Amygdala (tissue), 56 donors: ENCODE results near the gene NR4A2.

Source experiments
- DNase-seq, 56 donors: peaks; one replicate each; lab custom pipeline; 2025; lab: John Stamatoyannopoulos, UW

The NR4A2 gene

GRCh38 chr2:156340804-156341451 is 8.4 kb upstream of the NR4A2 start:
- peak in 2 of 56 donors; percentile 29 to 69 for DNase-seq

- no peak for DNase-seq
Measured at GRCh38 chr2:156340377-156340776, 7.9 kb upstream of the NR4A2 start.

GRCh38 chr2:156339865-156340264 is 7.3 kb upstream of the NR4A2 start:
- DNase-seq: no peak

DNA sequence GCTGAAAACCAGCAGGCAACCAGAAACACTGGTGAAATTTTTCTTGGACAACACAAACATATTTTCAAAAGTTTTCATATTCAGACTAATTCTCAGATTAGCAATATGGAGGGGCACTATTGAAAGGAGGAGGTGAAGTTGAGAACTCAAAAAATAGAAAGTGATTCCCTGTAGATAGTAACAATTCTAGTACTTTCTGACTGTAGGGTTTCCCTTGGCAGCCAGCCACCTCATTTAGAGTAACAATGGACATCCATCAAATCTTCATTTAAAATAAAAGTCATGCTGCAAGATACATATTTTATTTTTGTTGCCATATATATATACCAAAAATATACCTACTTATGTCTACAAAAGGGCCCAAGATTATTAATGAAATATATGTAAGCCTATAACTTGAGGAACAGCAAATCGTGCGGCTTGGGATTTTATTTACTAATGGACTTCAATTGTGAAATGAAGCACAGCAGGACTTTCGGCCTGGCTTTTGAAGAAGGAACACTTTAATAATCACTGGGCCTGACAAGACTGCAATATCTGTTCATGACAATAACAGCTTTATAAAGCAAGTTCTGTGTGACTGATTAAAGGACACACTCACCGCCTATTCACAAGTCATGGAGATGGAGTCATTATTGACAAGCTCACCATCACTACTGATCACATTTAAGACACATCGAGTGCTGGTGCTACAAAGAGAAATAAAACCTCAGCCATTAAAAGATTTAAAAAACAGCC is 6.8 kb upstream of the NR4A2 start:
- DNase-seq: peak in 4 of 56 donors; percentile 19 to 50 (median 34)

- no peak for DNase-seq
Measured at GRCh38 chr2:156338578-156338977, 6.1 kb upstream of the NR4A2 start.

GRCh38 chr2:156334496-156335478 is 2.3 kb upstream of the NR4A2 start:
- peak in 55 of 56 donors; percentile 32 to 91 (median 76) for DNase-seq

- DNase-seq: peak in 28 of 56 donors; percentile 32 to 81 (median 66)
Measured at GRCh38 chr2:156333951-156334495, 1.5 kb upstream of the NR4A2 start.

DNA sequence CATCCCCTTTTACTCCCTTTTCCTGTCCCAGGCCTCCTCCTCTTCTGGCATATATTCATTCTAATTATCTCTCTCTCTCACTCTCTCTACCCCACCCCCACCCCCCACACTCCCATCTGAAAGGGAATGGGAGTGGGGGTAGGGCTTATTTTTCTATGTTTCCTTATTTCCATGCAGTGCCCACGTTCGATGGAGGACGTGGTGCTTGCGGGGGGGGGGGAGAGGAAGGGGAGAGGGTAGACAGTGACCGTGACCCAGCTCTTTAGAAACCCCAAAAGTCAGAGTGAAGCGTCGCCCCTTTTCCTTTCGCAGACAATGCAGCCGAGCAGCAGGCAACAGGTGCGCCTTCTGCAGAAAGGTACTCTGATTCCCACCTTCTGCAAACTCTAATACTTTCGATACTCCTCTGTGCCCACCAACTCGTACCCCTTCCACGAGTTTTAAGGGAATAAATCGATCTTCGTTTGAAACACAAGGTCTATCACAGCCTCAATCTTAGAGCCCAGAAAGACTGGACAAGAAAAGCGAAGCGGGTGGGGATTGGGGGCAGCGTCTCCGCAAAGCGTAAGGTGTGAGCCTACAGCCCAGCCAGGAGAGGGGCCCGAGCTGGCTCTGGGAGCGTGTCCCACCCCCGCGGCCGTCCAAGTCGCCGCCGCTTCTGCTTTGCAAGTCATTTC is 891 bp upstream of the NR4A2 start:
- peak in 1 of 56 donors; percentile 53 for DNase-seq

- no peak for DNase-seq
Measured at GRCh38 chr2:156332284-156332533, 312 bp downstream of the NR4A2 start.

DNA sequence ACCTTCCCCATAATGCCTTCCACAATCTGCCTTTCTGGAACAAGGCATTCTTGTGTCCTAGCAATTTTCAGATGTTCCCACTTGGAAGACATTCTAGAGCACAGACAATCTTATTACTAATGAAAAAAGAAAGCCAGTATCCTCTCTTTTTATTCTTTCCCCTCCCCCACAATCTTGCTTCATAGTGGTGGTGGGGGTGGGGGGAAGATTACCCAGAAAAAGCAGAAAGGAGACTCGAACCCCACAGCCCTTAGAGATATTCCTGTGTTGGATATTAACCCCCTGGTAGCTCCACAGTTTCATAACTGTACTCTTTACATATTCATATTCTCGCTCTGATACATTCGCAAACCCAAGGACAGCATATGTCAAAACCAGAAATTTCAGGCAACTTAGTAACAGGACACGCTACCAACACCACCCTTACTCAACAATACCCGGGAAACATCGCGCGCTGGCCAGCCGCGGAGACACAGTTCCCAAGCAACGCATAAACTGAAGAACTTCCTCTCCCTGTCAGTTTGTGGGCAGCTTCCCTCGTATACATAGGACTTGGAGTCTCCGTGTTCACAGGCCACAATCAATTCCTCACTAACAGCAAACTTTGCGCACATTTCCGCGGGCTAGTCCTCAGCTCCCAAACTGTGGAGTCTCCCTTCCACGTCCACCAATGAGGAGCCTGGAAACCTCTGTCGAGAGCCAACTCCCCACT is 793 bp downstream of the NR4A2 start:
- peak in 12 of 56 donors; percentile 24 to 54 (median 42) for DNase-seq

- no peak for DNase-seq
Measured at GRCh38 chr2:156329927-156330726, 2.4 kb downstream of the NR4A2 start.

GRCh38 chr2:156329031-156329926 is 3.2 kb downstream of the NR4A2 start:
- no peak for DNase-seq

- no peak for DNase-seq
Measured at GRCh38 chr2:156327835-156328695, 4.5 kb downstream of the NR4A2 start.

DNA sequence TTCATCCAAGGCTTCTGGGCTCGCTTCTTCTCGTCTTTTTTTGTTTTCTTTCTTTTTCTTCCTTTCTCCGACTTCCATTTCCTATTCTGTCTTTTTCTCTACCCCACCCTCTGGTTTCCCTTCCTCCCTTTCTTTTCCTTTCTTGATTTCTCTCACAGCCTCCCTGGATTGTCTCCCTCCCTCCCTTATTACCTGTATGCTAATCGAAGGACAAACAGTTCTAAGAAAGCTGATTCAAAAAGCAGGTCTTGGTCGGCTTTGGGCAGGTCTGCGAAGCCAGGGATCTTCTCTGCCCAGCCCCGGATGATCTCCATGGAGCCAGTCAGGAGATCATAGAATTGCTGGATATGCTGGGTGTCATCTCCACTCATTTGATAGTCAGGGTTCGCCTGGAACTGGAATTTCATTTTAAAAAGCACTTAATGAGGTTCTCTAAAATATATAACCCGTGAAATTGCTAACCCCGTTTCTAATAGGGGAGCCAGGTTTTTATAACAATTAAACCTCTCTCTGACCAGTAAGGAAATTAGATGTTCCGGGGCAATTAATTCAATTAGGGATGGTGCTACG is 5.9 kb downstream of the NR4A2 start:
- no peak for DNase-seq

DNA sequence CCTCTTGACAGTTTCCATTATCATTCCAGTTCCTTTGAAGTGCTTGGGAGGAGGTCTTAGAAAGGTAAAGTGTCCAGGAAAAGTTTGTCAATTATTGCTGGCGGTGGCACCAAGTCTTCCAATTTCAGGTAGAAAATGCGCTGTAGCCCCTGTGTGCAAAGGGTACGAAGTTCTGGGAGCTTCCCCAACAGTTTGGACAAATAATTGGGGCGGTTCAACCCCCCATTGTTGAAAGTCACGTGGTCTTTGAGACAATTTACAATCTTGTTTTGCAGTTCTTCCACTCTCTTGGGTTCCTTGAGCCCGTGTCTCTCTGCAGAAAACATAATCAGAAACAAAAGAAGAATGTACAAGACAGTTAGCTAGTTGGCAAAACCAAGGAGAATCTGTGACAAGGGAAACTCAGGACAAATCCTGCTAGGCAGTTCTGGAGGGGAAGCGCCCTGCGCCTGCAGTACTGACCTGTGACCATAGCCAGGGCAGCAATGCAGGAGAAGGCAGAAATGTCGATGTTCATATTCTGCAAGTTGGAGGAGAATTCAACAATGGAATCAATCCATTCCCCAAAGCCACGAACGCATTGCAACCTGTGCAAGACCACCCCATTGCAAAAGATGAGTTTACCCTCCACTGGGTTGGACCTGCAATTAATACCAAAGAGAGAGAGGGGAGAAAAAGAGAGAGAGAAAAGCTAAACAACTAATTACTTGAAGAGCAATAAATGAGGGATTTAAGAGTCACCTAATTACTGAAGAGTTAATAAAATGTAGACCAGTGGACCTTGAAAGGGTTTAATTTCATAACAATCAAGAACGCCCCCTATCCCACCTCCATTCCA is 6.6 kb downstream of the NR4A2 start:
- DNase-seq: no peak

DNA sequence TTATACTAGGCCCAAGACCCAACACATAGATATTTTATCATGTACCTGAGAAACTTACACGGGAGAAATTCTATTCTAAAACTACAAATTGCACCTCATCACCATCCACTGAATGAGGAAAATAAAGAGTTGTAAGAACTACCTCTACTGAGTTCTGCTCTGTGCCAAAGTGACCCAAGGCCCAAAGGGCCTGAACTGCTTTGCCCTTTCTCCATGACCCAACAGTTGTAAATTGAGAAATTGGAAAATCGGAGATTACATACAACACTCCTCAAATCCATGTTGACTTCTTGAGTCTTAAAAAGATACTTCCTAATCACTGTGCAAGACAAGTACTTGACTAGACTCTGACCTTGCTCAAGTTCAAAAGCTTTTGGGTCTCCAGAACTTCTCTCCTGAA is 8.8 kb downstream of the NR4A2 start:
- DNase-seq: no peak
